GM12864 (cell line): ENCODE results near the gene SH3BGRL2.
A peak's percentile ranks its signal among the peaks of the same experiment; 100 is the strongest.

Source experiments
- DNase-seq: peaks from one replicate; pipeline ENCODE4 v3.0.0-alpha.2; 2011; ENCODE audit warnings: low read depth
- H3K4me3 ChIP-seq: 2 replicates; pipeline ENCODE4 v1.5.1; 2011; ENCODE audit warnings: mild to moderate bottlenecking, low read depth, low read length, control low read depth
- CTCF ChIP-seq: IDR thresholded peaks from 2 replicates; pipeline ENCODE4 v1.5.1; 2011; ENCODE audit warnings: low read depth, mild to moderate bottlenecking, moderate library complexity, low read length, control low read depth, inconsistent platforms; ENCODE audit errors: missing control alignments

The SH3BGRL2 gene

GRCh38 chr6:79631693-79632172 is 604 bp downstream of the SH3BGRL2 start:
- H3K4me3 ChIP-seq: no peak overlapping the region; the same call in 1 of the 2 replicates
- DNase-seq: no peak
- no peak for TF ChIP-seq CTCF

GRCh38 chr6:79632580-79632979 is 1.5 kb downstream of the SH3BGRL2 start:
- TF ChIP-seq CTCF: no peak
- no peak for DNase-seq

DNA sequence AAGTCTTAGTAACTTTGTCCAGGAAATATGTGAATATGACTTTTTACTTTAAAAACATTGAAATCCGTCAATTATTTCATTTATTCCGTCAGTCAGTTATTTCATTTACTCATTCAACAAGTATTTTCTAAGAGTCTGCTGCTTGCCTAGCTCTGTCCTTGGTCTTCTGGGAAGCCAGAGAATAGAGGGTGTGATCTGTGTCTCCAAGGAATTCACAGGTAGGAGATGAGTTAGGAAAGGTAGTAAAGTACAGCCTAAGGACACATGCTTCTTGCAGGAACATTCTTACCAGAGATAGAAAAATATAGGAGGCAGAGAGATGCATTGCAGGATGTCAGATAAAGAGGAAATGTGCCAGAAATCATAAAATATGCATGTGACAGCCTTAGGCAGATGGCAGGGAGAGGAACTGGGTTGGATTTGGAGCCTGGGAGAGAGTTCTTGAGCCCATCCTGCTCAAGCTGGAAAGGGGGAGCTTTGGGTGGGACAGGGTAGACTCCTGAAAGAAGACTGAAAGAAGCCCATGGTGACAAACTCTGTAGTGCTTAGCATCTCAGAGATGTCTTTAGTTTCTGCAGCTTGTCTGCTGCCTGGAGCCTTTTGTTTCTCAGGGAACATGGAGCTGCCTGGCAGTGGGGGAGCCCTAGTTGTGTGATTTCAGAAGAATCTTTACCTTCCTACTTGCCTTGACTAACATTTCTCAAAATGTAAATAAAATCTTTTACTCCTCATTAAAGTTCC is 3.5 kb downstream of the SH3BGRL2 start:
- H3K4me3 ChIP-seq: no peak overlapping the region
- no peak for TF ChIP-seq CTCF
- DNase-seq: no peak

More at GRCh38 chr6:79632580-79632979, 1.5 kb downstream of the SH3BGRL2 start:
- H3K4me3 ChIP-seq: no peak overlapping the region

DNA sequence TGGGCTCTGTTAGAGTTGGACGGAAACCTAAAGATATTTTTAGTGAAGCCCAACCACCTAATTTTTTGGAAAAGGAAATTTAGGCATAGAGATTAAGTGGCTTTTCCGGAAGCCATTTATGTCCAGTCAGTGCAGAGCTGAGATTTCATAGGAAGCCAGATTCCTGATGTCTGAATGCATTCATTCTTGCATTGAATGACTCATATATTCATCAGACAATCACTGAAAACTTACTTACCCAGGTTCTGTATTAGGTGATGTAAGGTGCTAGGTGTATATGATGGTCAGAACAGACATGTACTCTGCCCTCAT is 4.1 kb downstream of the SH3BGRL2 start:
- H3K4me3 ChIP-seq: no peak overlapping the region
- DNase-seq: no peak
- TF ChIP-seq CTCF: no peak

DNA sequence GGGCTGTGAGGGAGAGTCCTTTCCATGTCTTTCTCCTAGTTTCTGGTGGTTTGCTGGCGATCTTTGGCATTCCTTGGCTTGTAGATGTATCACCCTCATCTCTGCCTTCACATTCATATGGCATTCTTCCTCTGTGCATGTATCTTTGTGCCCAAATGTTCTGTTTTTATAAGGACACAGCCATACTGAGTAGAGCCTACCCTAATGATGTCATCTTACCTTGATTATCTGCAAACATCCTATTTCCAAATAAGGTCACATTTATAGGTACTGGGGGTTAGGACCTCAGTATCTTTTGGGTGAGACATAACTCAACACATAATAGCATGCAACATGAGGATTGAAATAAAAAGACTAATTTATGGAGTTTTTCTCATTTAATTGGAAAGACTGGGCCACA is 5.5 kb downstream of the SH3BGRL2 start:
- DNase-seq: no peak
- no peak overlapping the region for H3K4me3 ChIP-seq
- TF ChIP-seq CTCF: no peak

DNA sequence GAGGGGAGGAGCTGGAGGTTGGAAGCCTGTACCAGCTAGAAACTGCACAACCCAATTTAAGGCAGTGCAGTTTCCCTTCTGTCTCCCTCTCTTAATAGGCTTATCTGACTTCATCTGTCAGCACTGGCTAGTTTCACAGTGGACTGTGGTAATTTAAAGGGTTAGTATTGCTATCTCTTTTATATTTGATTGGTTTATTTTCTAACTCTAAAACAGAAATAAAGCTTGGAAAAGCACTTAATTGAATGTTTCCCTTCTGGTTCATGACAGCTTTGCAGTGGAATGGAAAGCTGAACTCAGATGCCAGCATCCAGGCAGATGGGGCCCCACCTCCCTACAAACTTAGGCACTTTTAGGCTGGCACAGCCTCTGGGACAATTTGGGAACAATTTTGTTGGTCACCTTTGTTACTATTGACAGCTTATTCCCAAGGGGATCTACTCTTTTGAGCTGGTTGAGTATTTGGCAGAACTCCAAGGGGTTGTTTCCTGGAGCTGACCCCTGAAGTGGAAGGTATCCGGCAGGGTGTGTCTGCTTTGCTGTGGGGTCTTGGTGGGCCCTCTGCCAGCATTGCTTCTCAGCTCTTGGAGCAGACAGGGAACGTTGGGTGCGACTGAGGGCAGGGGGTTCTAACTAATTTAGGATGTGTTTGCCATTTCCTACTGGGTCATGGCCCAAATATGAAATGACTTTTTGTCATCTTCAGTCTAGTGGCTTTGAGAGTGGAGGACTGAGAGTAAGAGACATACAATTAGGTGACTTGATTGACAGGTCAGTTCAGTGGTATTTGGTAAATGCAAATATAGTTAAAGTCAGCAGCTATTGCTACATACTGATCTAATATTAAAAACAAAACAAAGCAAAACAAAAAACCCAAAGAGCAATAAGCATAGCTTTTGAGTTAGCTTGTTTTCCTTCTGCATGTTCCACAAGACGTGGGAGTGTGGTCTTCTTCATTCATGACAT is 9.3 kb downstream of the SH3BGRL2 start:
- TF ChIP-seq CTCF: no peak
- H3K4me3 ChIP-seq: no peak overlapping the region
- no peak for DNase-seq

DNA sequence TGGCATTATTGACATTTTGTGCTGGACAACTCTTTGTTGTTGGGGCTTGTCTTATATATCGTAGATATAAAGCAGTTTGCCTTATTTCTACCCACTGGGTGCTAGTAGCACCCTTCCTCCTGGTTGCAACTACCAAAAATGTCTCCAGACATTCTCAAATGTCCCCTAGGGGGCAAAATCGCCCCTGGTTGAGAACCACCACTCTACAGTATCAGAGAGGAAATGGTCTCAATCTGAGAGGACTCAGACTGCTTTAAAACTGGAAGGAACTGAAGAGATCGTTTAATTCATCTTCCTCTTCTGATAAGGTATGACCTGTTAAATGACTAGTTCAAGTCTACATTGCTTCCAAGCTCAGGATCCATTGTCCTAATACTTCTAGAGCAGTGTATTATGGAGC is 14.9 kb downstream of the SH3BGRL2 start:
- peak; percentile 31 for TF ChIP-seq CTCF
- DNase-seq: no peak
- no peak overlapping the region for H3K4me3 ChIP-seq
